K562 (cell line): Measurements from ENCODE around the gene F11R. TPM values are rescaled to one million over a fixed set of nuclear protein-coding genes. Genes with fewer than 3 reads are reported as not detected.

Source experiments
- ATAC-seq: fragments of 200-7000 bp; cut with Tn5 transposase; 3 replicates; pipeline ENCODE4 v1.9.1; 2020; ENCODE audit warnings: moderate library complexity
- BruUV-seq: library from RNA; stranded (reverse); fragments of 400-500 nt; replicated peaks from 2 replicates; lab custom pipeline; 2021; lab: Mats Ljungman, UMichigan
- CTCF ChIA-PET: fragments of 300-600 bp; formaldehyde crosslinking; extraction: SDS; loops from one replicate; lab custom pipeline; 2021; ENCODE audit warnings: low intra/inter-chr PET ratio; lab: Yijun Ruan, JAX
- POLR2A ChIA-PET: fragments of 300-600, 350-650 bp; sonication (Branson Sonifier 250); formaldehyde crosslinking; extraction: SDS; loops from one replicate; lab custom pipeline; 2021; ENCODE audit warnings: antibody characterized with exemption, inconsistent platforms; lab: Yijun Ruan, JAX
- DNase-seq, 4 experiments: peaks; one replicate each; pipeline versions ENCODE4 v3.0.0 to v3.0.0-alpha.2; 2011 to 2018; ENCODE audit warnings: low spot score in 3 of 4, mixed read lengths in 3 of 4; ENCODE audit errors: extremely low read depth in 1 of 4
- FAIRE-seq: peaks from 2 replicates; lab custom pipeline; 2011; peaks lifted over from hg19 to GRCh38; lab: Jason Lieb, UNC
- H2AFZ ChIP-seq: 2 replicates; pipeline ENCODE4 v1.6.0; 2011; ENCODE audit warnings: low read depth, low read length, control low read depth, inconsistent platforms
- H3K27ac ChIP-seq: fragments of 200-600 bp; 3 replicates; pipeline ENCODE4 v1.8.0; 2011; ENCODE audit warnings: low read depth, mild to moderate bottlenecking, control low read depth, inconsistent platforms, low read length, moderate library complexity, mixed read lengths; ENCODE audit errors: extremely low read depth
- H3K27me3 ChIP-seq, 2 experiments: fragments of 300-600 bp in 1 of 2; 2 replicates in 1 of 2; 3 replicates in 1 of 2; pipeline versions ENCODE4 v1.6.0 to v1.8.0; 2011; ENCODE audit warnings: inconsistent platforms in 2 of 2, low read length in 2 of 2, mild to moderate bottlenecking in 1 of 2, mixed read lengths in 1 of 2, moderate library complexity in 1 of 2; ENCODE audit not compliant: control insufficient read depth in 2 of 2, insufficient read depth in 2 of 2
- H3K36me3 ChIP-seq: fragments of 300-600 bp; 3 replicates; pipeline ENCODE4 v1.8.0; 2011; ENCODE audit warnings: mild to moderate bottlenecking, low read length, inconsistent platforms; ENCODE audit not compliant: control insufficient read depth, insufficient read depth
- H3K4me1 ChIP-seq, 2 experiments: fragments of 200-600 bp in 1 of 2; replicated peaks in 1 of 2; 2 replicates in 1 of 2; 3 replicates in 1 of 2; pipeline versions ENCODE4 v1.5.1 to v1.8.0; 2011; ENCODE audit warnings: inconsistent platforms in 2 of 2, low read length in 2 of 2, mild to moderate bottlenecking in 1 of 2, mixed read lengths in 1 of 2, moderate library complexity in 1 of 2; ENCODE audit not compliant: control insufficient read depth in 2 of 2, insufficient read depth in 2 of 2
- H3K4me2 ChIP-seq: 2 replicates; pipeline ENCODE4 v1.6.1; 2011; ENCODE audit warnings: low read length, control low read depth, inconsistent platforms, mixed read lengths; ENCODE audit not compliant: insufficient read depth
- H3K4me3 ChIP-seq: fragments of 200-600 bp; sonication (generic), shearing (Covaris generic); 2 replicates; pipeline ENCODE4 v1.5.1; 2016; ENCODE audit warnings: control low read depth, inconsistent platforms
- H3K79me2 ChIP-seq: fragments of 200-600 bp; 3 replicates; pipeline ENCODE4 v1.8.0; 2011; ENCODE audit warnings: low read length, inconsistent platforms; ENCODE audit not compliant: control insufficient read depth, insufficient read depth
- H3K9ac ChIP-seq, 2 experiments: 2 replicates each; pipeline versions ENCODE4 v1.6.0 to v1.6.1; 2011; ENCODE audit warnings: low read depth in 2 of 2, low read length in 2 of 2, control low read depth in 1 of 2, inconsistent platforms in 1 of 2, mild to moderate bottlenecking in 1 of 2, mixed read lengths in 1 of 2; ENCODE audit not compliant: insufficient read depth in 1 of 2
- H3K9me1 ChIP-seq: one replicate; pipeline ENCODE4 v1.6.0; 2011; ENCODE audit warnings: inconsistent platforms, mild to moderate bottlenecking, low read length, moderate library complexity; ENCODE audit not compliant: control insufficient read depth, insufficient read depth
- H3K9me3 ChIP-seq: replicated peaks from 2 replicates; pipeline ENCODE4 v1.5.1; 2011; ENCODE audit warnings: low read depth, low read length, inconsistent platforms; ENCODE audit not compliant: control insufficient read depth, insufficient read depth
- H4K20me1 ChIP-seq: replicated peaks from 2 replicates; pipeline ENCODE4 v1.6.1; 2011; ENCODE audit warnings: low read length, inconsistent platforms, mixed read lengths; ENCODE audit not compliant: control insufficient read depth, insufficient read depth
- MEIS2 ChIP-seq: fragments of 450-650 bp; IDR thresholded peaks from 2 replicates; pipeline ENCODE4 v1.6.1; 2014; ENCODE audit warnings: mild to moderate bottlenecking; ENCODE audit not compliant: partially characterized antibody
- TBP ChIP-seq: optimal IDR thresholded peaks from 2 replicates; pipeline ENCODE3; 2011; ENCODE audit warnings: low read depth, low read length, improper control_type of control experiment
- TEAD4 ChIP-seq, 2 experiments: sonication (generic) in 1 of 2; formaldehyde crosslinking in 1 of 2; IDR thresholded peaks; 2 replicates each; pipeline versions ENCODE4 v1.6.1 to v1.8.0; 2012 to 2022; ENCODE audit warnings: borderline replicate concordance in 1 of 2, inconsistent platforms in 1 of 2, low read length in 1 of 2, mild to moderate bottlenecking in 1 of 2, missing genetic modification reagents in 1 of 2
- WGBS: fragments of 100-300 bp; shearing (Covaris generic); methylation state at CpG from one replicate; pipeline ENCODE4 v1.1.6; 2016; ENCODE audit warnings: low coverage, mixed read lengths; ENCODE audit not compliant: insufficient coverage; ENCODE audit errors: missing lambda C conversion rate; 5-methylcytosine and 5-hydroxymethylcytosine counted together
- in situ Hi-C: fragments of 300-500 bp; cut with MboI; formaldehyde crosslinking; loops from 4 replicates; pipeline ENCODE4 v1.15.0; 2018; ENCODE audit warnings: inconsistent platforms, mixed read lengths
- intact Hi-C: fragments of 100-400 bp; cut with micrococcal nuclease; formaldehyde crosslinking; loops from 2 replicates; pipeline ENCODE4 v1.14.2; 2022
- polyA plus RNA-seq, 8 experiments: library from polyadenylated mRNA; depleted of rRNA in 4 of 8; stranded (reverse) in 5 of 8; unstranded in 3 of 8; fragments of >200 nt; fragmentation: Nextera tagmentation in 2 of 8; fragmentation: Illumina TruSeq in 1 of 8; extraction: Ambion mirVana in 2 of 8; extraction: Trizol in 1 of 8; gene quantifications; 2 replicates each; pipeline versions ENCODE4 v1.2.1 to v1.2.3, GENCODE V29; 2011 to 2014; ENCODE audit warnings: inconsistent platforms in 1 of 8, missing spikeins in 1 of 8
- total RNA-seq, 7 experiments: library from RNA; depleted of rRNA in 6 of 7; stranded (reverse); fragments of >200 nt in 6 of 7; fragmentation: Illumina TruSeq in 2 of 7; extraction: Trizol in 2 of 7; gene quantifications; 2 replicates each; pipeline versions ENCODE4 v1.2.1 to v1.2.3, GENCODE V29; 2011 to 2021; ENCODE audit warnings: low replicate concordance in 1 of 7
- TF ChIP-seq, protein P1 (sequence below): fragments of 450-650 bp; IDR thresholded peaks from 2 replicates; pipeline ENCODE4 v1.6.1; 2016
- TF ChIP-seq, protein P2 (sequence below): fragments of 250-450 bp; sonication (Bioruptor Pico); IDR thresholded peaks from 2 replicates; pipeline ENCODE4 v1.5.0; 2021
- TF ChIP-seq, protein P3 (sequence below): fragments of 250-450 bp; sonication (Bioruptor Pico); IDR thresholded peaks from 2 replicates; pipeline ENCODE4 v1.4.0; 2020

Gene F11R
- total and polyA plus RNA-seq, 9 of the 15 experiments (the other 6 are each of a cell fraction or from before 2014, with no cell fraction given), result 27.4 to 187 (median 52.5) TPM

DNA sequence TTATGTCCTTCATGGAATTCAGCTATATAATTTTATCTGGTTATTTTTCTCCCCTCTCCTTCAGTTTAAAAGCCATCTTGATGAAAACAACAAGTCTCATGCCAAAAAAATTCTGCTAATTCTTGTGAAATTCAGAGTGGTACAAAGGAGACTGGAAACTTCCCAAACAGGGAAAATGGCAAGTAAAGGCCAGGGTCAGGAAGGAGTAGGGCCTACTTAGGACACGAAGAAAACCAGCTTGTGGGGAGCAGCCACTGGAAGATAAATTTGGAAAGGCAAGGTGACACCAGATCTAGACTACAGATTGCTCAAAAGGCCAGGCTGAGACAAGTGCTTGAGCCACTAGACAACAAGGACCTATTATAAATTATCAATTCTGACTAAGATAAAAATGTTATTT is 11.5 kb upstream of the F11R start:
- H3K4me1 ChIP-seq, result peaks cover 0 to 13% of the 10 kb centered on the region in 2 experiments; a peak in 4 of 5 replicates
- FAIRE-seq, result peak; percentile 62
- no peak overlapping the region for H3K27ac ChIP-seq
- in situ Hi-C loops, result no loop called here
- H3K9ac ChIP-seq, result peak overlapping the region in 1 of 2 experiments; percentile 56; a peak in 1 of 4 replicates
- no peaks in the 10 kb centered on the region for H3K9me1 ChIP-seq
- POLR2A ChIA-PET, result interaction anchor here (0.8 to 1.4 kb wide), 5 partner anchors 8 to 22 kb away, joined by 3 to 6 read pairs (median 4); partner anchors contain the start of genes F11R and USF1
- CTCF ChIA-PET, result no interaction called here
- no peaks in the 10 kb centered on the region for H3K9me3 ChIP-seq
- peak overlapping the region; percentile 19; the same call in 1 of the 2 replicates for H3K4me2 ChIP-seq
- no peak overlapping the region for H3K4me3 ChIP-seq
- 0% methylated on average over 1 of the region's 1 CpG for WGBS
- H2AFZ ChIP-seq, result 0 out of 2 replicates have a peak overlapping the region, but pooled peaks have one; percentile 43
- DNase-seq, result no peak
- H3K36me3 ChIP-seq, result no peaks in the 10 kb centered on the region
- H3K79me2 ChIP-seq, result no peaks in the 10 kb centered on the region
- no peaks in the 10 kb centered on the region for H4K20me1 ChIP-seq
- ATAC-seq, result peak; percentile 57
- H3K27me3 ChIP-seq, result no peaks in the 10 kb centered on the region
- no TSS peak for BruUV-seq
- TF ChIP-seq, protein P1, sequence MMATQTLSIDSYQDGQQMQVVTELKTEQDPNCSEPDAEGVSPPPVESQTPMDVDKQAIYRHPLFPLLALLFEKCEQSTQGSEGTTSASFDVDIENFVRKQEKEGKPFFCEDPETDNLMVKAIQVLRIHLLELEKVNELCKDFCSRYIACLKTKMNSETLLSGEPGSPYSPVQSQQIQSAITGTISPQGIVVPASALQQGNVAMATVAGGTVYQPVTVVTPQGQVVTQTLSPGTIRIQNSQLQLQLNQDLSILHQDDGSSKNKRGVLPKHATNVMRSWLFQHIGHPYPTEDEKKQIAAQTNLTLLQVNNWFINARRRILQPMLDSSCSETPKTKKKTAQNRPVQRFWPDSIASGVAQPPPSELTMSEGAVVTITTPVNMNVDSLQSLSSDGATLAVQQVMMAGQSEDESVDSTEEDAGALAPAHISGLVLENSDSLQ, result 0 out of 2 replicates have a peak, but pooled peaks have one; percentile 8
- peak; percentile 5 for TF ChIP-seq MEIS2
- no peak for TF ChIP-seq TBP
- TF ChIP-seq TEAD4 (IDR thresholded peaks at IDR 0.05; ENCODE audit: low read length), result no peak
- no peak for TF ChIP-seq TEAD4 (CRISPR knock-in tag; IDR thresholded peaks at IDR 0.05; ENCODE audit: borderline replicate concordance)
- TF ChIP-seq, protein P2, sequence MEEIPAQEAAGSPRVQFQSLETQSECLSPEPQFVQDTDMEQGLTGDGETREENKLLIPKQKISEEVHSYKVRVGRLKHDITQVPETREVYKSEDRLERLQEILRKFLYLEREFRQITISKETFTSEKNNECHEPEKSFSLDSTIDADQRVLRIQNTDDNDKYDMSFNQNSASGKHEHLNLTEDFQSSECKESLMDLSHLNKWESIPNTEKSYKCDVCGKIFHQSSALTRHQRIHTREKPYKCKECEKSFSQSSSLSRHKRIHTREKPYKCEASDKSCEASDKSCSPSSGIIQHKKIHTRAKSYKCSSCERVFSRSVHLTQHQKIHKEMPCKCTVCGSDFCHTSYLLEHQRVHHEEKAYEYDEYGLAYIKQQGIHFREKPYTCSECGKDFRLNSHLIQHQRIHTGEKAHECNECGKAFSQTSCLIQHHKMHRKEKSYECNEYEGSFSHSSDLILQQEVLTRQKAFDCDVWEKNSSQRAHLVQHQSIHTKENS (CRISPR knock-in tag), result no peak
- TF ChIP-seq, protein P3, sequence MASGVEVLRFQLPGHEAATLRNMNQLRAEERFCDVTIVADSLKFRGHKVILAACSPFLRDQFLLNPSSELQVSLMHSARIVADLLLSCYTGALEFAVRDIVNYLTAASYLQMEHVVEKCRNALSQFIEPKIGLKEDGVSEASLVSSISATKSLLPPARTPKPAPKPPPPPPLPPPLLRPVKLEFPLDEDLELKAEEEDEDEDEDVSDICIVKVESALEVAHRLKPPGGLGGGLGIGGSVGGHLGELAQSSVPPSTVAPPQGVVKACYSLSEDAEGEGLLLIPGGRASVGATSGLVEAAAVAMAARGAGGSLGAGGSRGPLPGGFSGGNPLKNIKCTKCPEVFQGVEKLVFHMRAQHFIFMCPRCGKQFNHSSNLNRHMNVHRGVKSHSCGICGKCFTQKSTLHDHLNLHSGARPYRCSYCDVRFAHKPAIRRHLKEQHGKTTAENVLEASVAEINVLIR (CRISPR knock-in tag), result no peak
- intact Hi-C loops, result no loop called here
